ENCODE measurements around the gene GNAQ. TPM values are rescaled to one million over a fixed set of nuclear protein-coding genes. Genes with fewer than 3 reads are reported as not detected.
"Not testable (repeated sequence)": the region's sequence is repeated elsewhere in the genome, so short reads cannot be mapped to it uniquely, and the experiment has no call there.

GNAQ gene
- total and polyA plus RNA-seq, 2 experiments from 2014 or later = 21.1 to 43.1 TPM

GRCh38 chr9:77763566-77763965 lies 268.0 kb downstream of the GNAQ start (continued):
- no peak for TF ChIP-seq ZNF462 (CRISPR knock-in tag; IDR thresholded peaks at IDR 0.05)

- not testable (repeated sequence) for H3K4me3 Mint-ChIP-seq; DNase-seq (ENCODE audit: low spot score); H2AFZ ChIP-seq; H4K20me1 ChIP-seq (replicated peaks; ENCODE audit: insufficient read depth); H3K4me2 ChIP-seq; H3K27ac Mint-ChIP-seq; H3K36me3 ChIP-seq (ENCODE audit: insufficient read depth); H3K27ac ChIP-seq (ENCODE audit: low read depth); H3K4me3 ChIP-seq; H3F3A ChIP-seq (replicated peaks; ENCODE audit: low read depth); H3K4me1 ChIP-seq (ENCODE audit: insufficient read depth); H3K4me1 Mint-ChIP-seq; H3K79me2 ChIP-seq (replicated peaks; ENCODE audit: insufficient read depth); H3K27me3 Mint-ChIP-seq (ENCODE audit: insufficient read depth, low read depth, poor library complexity); H3K27me3 ChIP-seq (ENCODE audit: insufficient read depth); H3K9me2 ChIP-seq (ENCODE audit: insufficient read depth); ATAC-seq
- Mint-ChIP-seq H3K36me3 (ENCODE audit: low read depth) (peaks cover 49% of the 10 kb centered on the region), H3K9me3 (peaks cover 26% of the 10 kb centered on the region)
Observed at GRCh38 chr9:77760919-77761318, 270.7 kb downstream of the GNAQ start.

GRCh38 chr9:77759391-77759790 lies 272.2 kb downstream of the GNAQ start:
- no peaks in the 10 kb centered on the region for H3K4me1 Mint-ChIP-seq
- no peaks in the 10 kb centered on the region for H3K27me3 Mint-ChIP-seq (ENCODE audit: insufficient read depth, low read depth, poor library complexity)
- no peaks in the 10 kb centered on the region for H3F3A ChIP-seq (replicated peaks; ENCODE audit: low read depth)
- no peak overlapping the region for H3K27ac ChIP-seq (ENCODE audit: low read depth)
- no peaks in the 10 kb centered on the region for H4K20me1 ChIP-seq (replicated peaks; ENCODE audit: insufficient read depth)
- peaks cover 26% of the 10 kb centered on the region for H3K9me3 Mint-ChIP-seq
- H3K9me2 ChIP-seq (ENCODE audit: insufficient read depth) = no peaks in the 10 kb centered on the region
- no peak overlapping the region for H3K4me3 ChIP-seq
- H3K4me3 Mint-ChIP-seq = no peak overlapping the region
- no peaks in the 10 kb centered on the region for H3K79me2 ChIP-seq (replicated peaks; ENCODE audit: insufficient read depth)
- no peaks in the 10 kb centered on the region for H3K36me3 ChIP-seq (ENCODE audit: insufficient read depth)
- H3K27me3 ChIP-seq (ENCODE audit: insufficient read depth) = no peaks in the 10 kb centered on the region
- peaks cover 42% of the 10 kb centered on the region for H3K36me3 Mint-ChIP-seq (ENCODE audit: low read depth)
- no peak overlapping the region for H3K27ac Mint-ChIP-seq
- ATAC-seq = no peak
- no peak overlapping the region for H2AFZ ChIP-seq
- H3K4me1 ChIP-seq (ENCODE audit: insufficient read depth) = no peaks in the 10 kb centered on the region
- DNase-seq (ENCODE audit: low spot score) = no peak
- H3K4me2 ChIP-seq = no peak overlapping the region
- TF ChIP-seq STAT1 (IDR thresholded peaks at IDR 0.05; ENCODE audit: unreplicated experiment) (no peak), CTCF (conservative IDR thresholded peaks at IDR 0.05; ENCODE audit: low read depth in 2 of 2) (no peak), EZH2phosphoT487 (IDR thresholded peaks at IDR 0.05; ENCODE audit: unreplicated experiment) (no peak), POLR2AphosphoS5 (IDR thresholded peaks at IDR 0.05; ENCODE audit: low read depth) (no peak), REST (IDR thresholded peaks at IDR 0.05; ENCODE audit: unreplicated experiment) (no peak), ZNF331 (CRISPR knock-in tag; IDR thresholded peaks at IDR 0.05; ENCODE audit: low read depth) (no peak), ETS1 (IDR thresholded peaks at IDR 0.05) (no peak)
